GM12874 (cell line): ENCODE measurements around the gene NRG3.

Source experiments
- CTCF ChIP-seq: IDR thresholded peaks from 2 replicates; pipeline ENCODE4 v1.5.1; 2011; ENCODE audit warnings: low read depth, mild to moderate bottlenecking, control low read depth, low read length, moderate library complexity; ENCODE audit not compliant: insufficient read depth

NRG3 gene

GRCh38 chr10:82529062-82529461, 654.1 kb downstream of the NRG3 start:
- TF ChIP-seq CTCF = no peak

- TF ChIP-seq CTCF = no peak
Measured at GRCh38 chr10:82535457-82535856, 660.5 kb downstream of the NRG3 start.

GRCh38 chr10:82536668-82537067, 661.7 kb downstream of the NRG3 start:
- TF ChIP-seq CTCF = no peak

- TF ChIP-seq CTCF = no peak
Measured at GRCh38 chr10:82538272-82538671, 663.3 kb downstream of the NRG3 start.

GRCh38 chr10:82543631-82544030, 668.6 kb downstream of the NRG3 start:
- no peak for TF ChIP-seq CTCF

GRCh38 chr10:82544377-82544776, 669.4 kb downstream of the NRG3 start:
- TF ChIP-seq CTCF = no peak

- TF ChIP-seq CTCF = no peak
Measured at GRCh38 chr10:82551506-82551905, 676.5 kb downstream of the NRG3 start.

- TF ChIP-seq CTCF = no peak
Measured at GRCh38 chr10:82552267-82552666, 677.3 kb downstream of the NRG3 start.
